Gastroesophageal sphincter (tissue), 4 donors: ENCODE results near the gene GSTT2B. TPM values are rescaled to one million over a fixed set of nuclear protein-coding genes. Genes with fewer than 3 reads are reported as not detected.
A peak's percentile ranks its signal among the peaks of the same experiment; 100 is the strongest.
"Not testable (repeated sequence)": the region's sequence is repeated elsewhere in the genome, so short reads cannot be mapped to it uniquely, and the experiment has no call there.

Experiments used
- ATAC-seq: fragments of 150-250 bp; one replicate; pipeline ENCODE4 v1.9.1; 2016; ENCODE audit warnings: mild to moderate bottlenecking, moderate library complexity
- H3K27ac ChIP-seq, 4 donors: fragments of 200-600 bp; sonication (generic) in 3 of 4; 1 replicate in 3 of 4; 2 replicates in 1 of 4; pipeline ENCODE4 v1.5.1; 2016 to 2019
- H3K27me3 ChIP-seq: fragments of 200-600 bp; sonication (generic); one replicate; pipeline ENCODE4 v1.5.1; 2019
- H3K36me3 ChIP-seq, 2 donors: fragments of 200-600 bp; sonication (generic); one replicate each; pipeline ENCODE4 v1.5.1; 2019; ENCODE audit warnings: control low read depth in 1 of 2
- H3K4me1 ChIP-seq, 3 donors: fragments of 200-600 bp; sonication (generic); 1 replicate in 2 of 3; 2 replicates in 1 of 3; pipeline ENCODE4 v1.5.1; 2016 to 2019; ENCODE audit warnings: control low read depth in 2 of 3
- H3K4me3 ChIP-seq, 2 donors: fragments of 200-600 bp; sonication (generic); one replicate each; pipeline ENCODE4 v1.5.1; 2019; ENCODE audit warnings: mild to moderate bottlenecking in 1 of 2, moderate library complexity in 1 of 2
- H3K9me3 ChIP-seq, 3 donors: fragments of 200-600 bp; sonication (generic); one replicate each; pipeline ENCODE4 v1.5.1; 2017 to 2019; ENCODE audit warnings: control low read depth in 2 of 3
- CTCF ChIP-seq, 4 experiments: fragments of 200-600 bp in 2 of 4; fragments of 450-650 bp in 2 of 4; sonication (generic) in 1 of 4; IDR thresholded peaks; one replicate each; pipeline ENCODE4 v1.5.1; 2017 to 2019; ENCODE audit warnings: antibody characterized with exemption in 4 of 4, mild to moderate bottlenecking in 2 of 4, moderate library complexity in 2 of 4
- EP300 ChIP-seq: sonication (generic); formaldehyde crosslinking; IDR thresholded peaks from one replicate; pipeline ENCODE4 v1.6.1; 2017; ENCODE audit warnings: antibody characterized with exemption, mild to moderate bottlenecking
- POLR2A ChIP-seq, 2 donors: fragments of 450-650 bp; IDR thresholded peaks; one replicate each; pipeline ENCODE4 v1.6.1; 2017; ENCODE audit warnings: antibody characterized with exemption in 2 of 2, mild to moderate bottlenecking in 2 of 2, moderate library complexity in 1 of 2
- POLR2AphosphoS5 ChIP-seq: sonication (generic); formaldehyde crosslinking; IDR thresholded peaks from one replicate; pipeline ENCODE4 v1.6.1; 2017; ENCODE audit warnings: antibody characterized with exemption
- WGBS, 2 donors: methylation state at CpG; one replicate each; pipeline ENCODE4 v1.1.5; 2018; ENCODE audit warnings: low coverage in 1 of 2; 5-methylcytosine and 5-hydroxymethylcytosine counted together
- total RNA-seq, 4 donors: library from RNA; depleted of rRNA; stranded (reverse); fragments of >200 nt; gene quantifications; one replicate each; pipeline ENCODE4 v1.1.0, GENCODE V29; 2016

Gene GSTT2B
- total RNA-seq: 10 to 100 TPM in 2 of 4 donors, not detected in 2; 10.8 to 12.3 TPM

- Histone ChIP-seq H3K27ac (peak within 1 kb of the TSS in 1 of 4 donors; percentile 54), H3K4me3 (peak within 1 kb of the TSS in 1 of 2 donors; percentile 40), H3K4me1 (peaks cover 0 to 11% (median 0%) of the 10 kb centered on the region in 3 donors)
- peak; percentile 95 for ATAC-seq
- not testable (repeated sequence) for H3K27me3 ChIP-seq, H3K9me3 ChIP-seq, H3K36me3 ChIP-seq
- no CpG with 5 or more reads among the region's 43 CpGs for WGBS, 2 donors
These were observed at the start of gene GSTT2B for GRCh38 chr22:23961084-23961771. Gene GSTT2B, minus strand, starts transcription at chr22:23961195. Its CDS starts 64 bp downstream, at chr22:23961131.

GRCh38 chr22:24010018-24010391, 49.0 kb upstream of the GSTT2B start:
- ATAC-seq: no peak

GRCh38 chr22:24009227-24010017, 48.4 kb upstream of the GSTT2B start:
- H3K4me3 ChIP-seq: no peak overlapping the region
- H3K27me3 ChIP-seq: no peaks in the 10 kb centered on the region
- no peaks in the 10 kb centered on the region for H3K36me3 ChIP-seq
- no peaks in the 10 kb centered on the region for H3K9me3 ChIP-seq
- peaks cover 0 to 39% (median 7%) of the 10 kb centered on the region in 3 donors for H3K4me1 ChIP-seq
- no peak for ATAC-seq
- TF ChIP-seq EP300 (no peak), POLR2AphosphoS5 (no peak), POLR2A (IDR thresholded peaks at IDR 0.05) (no peak), CTCF (IDR thresholded peaks at IDR 0.05) (no peak)
- 71 to 89% methylated on average over 6 to 7 of the region's 7 CpGs for WGBS, 2 donors
- no peak overlapping the region for H3K27ac ChIP-seq

More at GRCh38 chr22:24010018-24010391, 49.0 kb upstream of the GSTT2B start:
- H3K9me3 ChIP-seq: no peaks in the 10 kb centered on the region
- no peak overlapping the region for H3K4me3 ChIP-seq
- no peak overlapping the region for H3K27ac ChIP-seq
- H3K36me3 ChIP-seq: no peaks in the 10 kb centered on the region
- H3K4me1 ChIP-seq: peaks cover 0 to 36% (median 7%) of the 10 kb centered on the region in 3 donors
- no peak for TF ChIP-seq POLR2AphosphoS5
- no peak for TF ChIP-seq POLR2A (IDR thresholded peaks at IDR 0.05)
- TF ChIP-seq CTCF (IDR thresholded peaks at IDR 0.05): no peak
- WGBS, 2 donors: 95 to 100% methylated on average over 2 of the region's 2 CpGs
- H3K27me3 ChIP-seq: no peaks in the 10 kb centered on the region

- ATAC-seq: no peak
- Histone ChIP-seq H3K9me3 (no peaks in the 10 kb centered on the region), H3K36me3 (no peaks in the 10 kb centered on the region), H3K27ac (no peak overlapping the region), H3K27me3 (no peaks in the 10 kb centered on the region), H3K4me3 (no peak overlapping the region), H3K4me1 (peaks cover 0 to 35% (median 7%) of the 10 kb centered on the region in 3 donors)
- WGBS, 2 donors: 75 to 85% methylated on average over 4 to 6 of the region's 6 CpGs
- no peak for TF ChIP-seq EP300
- no peak for TF ChIP-seq POLR2A (IDR thresholded peaks at IDR 0.05)
- TF ChIP-seq POLR2AphosphoS5: no peak
- TF ChIP-seq CTCF (IDR thresholded peaks at IDR 0.05): no peak
These were observed 47.6 kb upstream of the GSTT2B start for GRCh38 chr22:24008381-24009226.

- Histone ChIP-seq H3K9me3 (no peaks in the 10 kb centered on the region), H3K27me3 (no peaks in the 10 kb centered on the region), H3K4me1 (peaks cover 0 to 28% (median 7%) of the 10 kb centered on the region in 3 donors), H3K36me3 (no peaks in the 10 kb centered on the region), H3K27ac (no peak overlapping the region), H3K4me3 (no peak overlapping the region)
- no peak for ATAC-seq
- no peak for TF ChIP-seq CTCF (IDR thresholded peaks at IDR 0.05)
- TF ChIP-seq POLR2AphosphoS5: no peak
- TF ChIP-seq EP300: no peak
- no peak for TF ChIP-seq POLR2A (IDR thresholded peaks at IDR 0.05)
- 86% methylated on average over 1 of the region's 1 CpG; no CpG with 5 or more reads in 1 of the 2 donors for WGBS, 2 donors
These were observed 47.0 kb upstream of the GSTT2B start for GRCh38 chr22:24008022-24008283.
